ENCODE data around the gene MATCAP1.

The MATCAP1 gene

DNA sequence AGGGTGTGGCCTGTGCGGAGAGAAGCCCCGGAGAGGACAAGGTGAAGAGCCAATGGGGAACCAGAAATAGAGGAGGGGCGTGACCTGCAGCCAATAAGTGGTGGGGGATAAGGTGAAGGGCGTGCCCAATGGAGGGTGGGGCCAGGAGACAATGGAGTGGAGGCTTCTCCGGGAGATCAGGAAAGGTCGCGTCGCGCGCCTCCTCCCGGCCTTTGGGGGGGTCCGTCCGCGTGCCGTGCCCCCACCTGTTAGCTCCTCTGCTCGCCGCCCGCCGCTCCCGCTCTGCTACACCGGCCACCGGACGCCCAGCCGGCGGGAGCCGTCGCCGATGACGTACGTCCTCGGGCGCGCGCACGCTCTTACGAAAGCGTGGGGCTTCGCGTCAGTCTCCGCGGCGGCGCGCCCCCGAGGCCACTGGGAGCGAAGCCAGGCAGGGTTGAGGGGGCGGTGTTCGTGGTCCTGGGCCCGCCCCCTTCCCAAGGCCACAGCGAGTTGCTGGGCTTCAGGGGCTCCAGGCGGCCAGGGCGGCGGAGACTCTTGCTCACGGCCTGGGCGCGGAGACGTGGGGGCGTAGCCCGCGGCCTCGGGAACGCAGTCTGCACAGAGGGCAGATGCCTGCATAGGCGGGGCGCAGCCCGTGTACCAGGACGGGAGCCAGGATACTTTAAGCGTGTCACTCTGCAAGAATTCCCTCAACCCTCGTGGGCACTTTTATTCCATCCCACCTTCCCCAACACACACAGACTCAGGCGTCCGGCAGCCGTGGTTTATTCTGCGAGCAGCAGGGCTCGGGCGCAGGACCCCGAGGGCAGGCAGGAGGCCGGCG, at the start of gene MATCAP1:
TSS of gene MATCAP1 (minus strand) at position 337 of the 826 bp plus-strand sequence. CDS start 3,353 bp downstream, outside the sequence.
- peak; percentile 97 for DNase-seq (ENCODE audit: low read depth)

DNA sequence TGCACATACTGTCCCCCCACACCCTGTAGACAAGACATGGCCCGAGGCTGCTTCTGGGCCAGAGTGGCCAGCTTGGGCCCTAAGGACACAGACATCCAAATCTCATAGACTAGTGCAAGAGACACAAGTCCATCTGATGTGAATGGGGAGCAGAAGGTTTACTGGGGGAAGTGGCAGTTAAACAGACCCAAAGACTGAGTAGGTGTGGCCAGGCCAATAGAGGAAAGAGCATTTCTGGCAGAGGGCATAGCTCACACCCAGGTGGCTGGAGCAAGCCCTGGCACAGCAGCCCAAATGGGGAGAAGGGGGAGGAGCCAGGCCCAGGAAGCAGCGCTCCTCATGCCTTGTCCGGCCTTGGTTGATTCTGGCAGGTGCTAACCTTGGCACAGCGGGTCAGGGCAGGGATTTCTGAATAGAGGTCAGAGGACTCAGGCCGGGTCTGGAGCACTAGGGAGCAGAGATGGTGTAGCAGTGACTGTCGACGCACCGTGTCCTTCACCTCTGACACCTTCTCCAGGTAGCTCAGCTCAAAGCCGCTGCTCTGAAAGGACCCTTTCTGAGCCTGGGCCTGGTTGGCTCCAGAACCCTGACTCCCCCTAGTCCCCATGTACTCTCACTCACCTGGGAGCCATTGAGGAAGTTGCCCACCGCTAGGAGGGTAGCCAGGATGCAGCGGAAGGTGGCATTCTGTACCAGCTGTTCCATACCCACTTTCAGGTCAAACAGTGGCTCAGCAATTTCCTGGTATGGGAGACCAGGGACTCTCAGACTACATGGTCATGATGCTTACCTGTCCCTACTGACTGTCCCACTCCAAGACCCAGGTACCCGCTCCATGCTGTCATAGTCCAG, 47.3 kb upstream of the MATCAP1 start:
- no peak for DNase-seq (ENCODE audit: low read depth)

DNA sequence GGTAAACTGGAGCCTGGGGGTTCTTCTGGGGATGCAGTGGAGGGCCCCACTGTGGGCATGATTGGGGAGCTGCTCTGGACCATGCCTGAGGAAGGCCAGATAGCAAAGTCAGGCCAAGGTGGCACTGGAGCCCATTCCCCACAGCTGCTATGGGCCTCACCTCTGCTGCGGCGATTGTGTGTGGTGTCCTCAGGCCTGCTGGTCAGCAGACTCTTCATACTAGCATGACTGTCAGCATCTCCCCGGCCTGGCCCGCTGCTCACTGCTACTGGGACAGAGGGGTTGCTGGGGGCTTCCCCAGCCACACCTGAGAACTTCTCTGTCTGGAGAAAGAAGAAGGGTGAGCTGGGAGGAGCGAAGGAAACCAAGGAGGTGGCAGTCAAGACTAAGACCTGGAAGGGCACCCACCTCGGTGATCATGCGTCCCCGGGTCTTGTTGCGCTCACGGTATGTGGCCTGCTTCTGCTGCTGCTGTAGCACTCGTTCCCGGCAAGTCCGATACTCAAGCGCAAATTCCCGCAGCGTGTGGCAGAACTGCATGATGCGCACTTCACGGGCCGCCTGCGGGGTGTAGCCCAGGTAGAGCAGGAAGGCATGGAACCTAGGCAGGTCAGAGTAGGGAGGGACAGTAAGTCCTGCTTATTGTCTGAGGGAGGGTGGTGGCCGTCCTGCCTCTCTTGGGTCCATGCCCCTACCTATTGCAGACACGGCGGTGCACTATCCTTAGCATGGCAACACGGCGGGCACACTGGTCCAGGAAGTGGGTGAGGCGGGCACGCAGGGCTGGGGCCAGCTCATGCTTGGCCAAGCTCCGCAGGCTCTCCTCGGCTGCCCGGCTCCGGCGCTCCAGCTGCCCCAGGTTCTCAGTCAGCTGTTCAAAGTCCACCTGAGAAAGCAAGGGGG, 46.4 kb upstream of the MATCAP1 start:
- DNase-seq (ENCODE audit: low read depth): no peak

DNA sequence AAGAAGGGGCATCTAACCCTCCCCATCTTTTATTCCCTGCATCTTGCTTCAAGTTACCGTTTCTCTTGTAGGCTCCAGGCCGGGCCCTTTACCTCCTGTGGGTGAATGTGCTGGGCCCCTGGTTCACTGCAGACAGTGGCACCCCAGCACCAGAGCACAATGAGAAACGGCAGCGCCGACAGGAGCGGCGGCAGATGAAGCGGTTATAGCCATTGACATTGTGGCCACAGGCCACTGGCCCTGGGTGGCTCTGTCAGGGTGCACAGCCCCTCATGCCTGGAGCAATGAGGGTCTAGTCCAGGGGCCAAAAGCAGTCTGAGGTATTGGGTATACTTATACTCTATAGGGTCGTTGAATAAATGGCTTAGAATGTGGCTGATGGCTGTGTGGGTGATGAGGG, 45.1 kb upstream of the MATCAP1 start:
- DNase-seq (ENCODE audit: low read depth): no peak

DNA sequence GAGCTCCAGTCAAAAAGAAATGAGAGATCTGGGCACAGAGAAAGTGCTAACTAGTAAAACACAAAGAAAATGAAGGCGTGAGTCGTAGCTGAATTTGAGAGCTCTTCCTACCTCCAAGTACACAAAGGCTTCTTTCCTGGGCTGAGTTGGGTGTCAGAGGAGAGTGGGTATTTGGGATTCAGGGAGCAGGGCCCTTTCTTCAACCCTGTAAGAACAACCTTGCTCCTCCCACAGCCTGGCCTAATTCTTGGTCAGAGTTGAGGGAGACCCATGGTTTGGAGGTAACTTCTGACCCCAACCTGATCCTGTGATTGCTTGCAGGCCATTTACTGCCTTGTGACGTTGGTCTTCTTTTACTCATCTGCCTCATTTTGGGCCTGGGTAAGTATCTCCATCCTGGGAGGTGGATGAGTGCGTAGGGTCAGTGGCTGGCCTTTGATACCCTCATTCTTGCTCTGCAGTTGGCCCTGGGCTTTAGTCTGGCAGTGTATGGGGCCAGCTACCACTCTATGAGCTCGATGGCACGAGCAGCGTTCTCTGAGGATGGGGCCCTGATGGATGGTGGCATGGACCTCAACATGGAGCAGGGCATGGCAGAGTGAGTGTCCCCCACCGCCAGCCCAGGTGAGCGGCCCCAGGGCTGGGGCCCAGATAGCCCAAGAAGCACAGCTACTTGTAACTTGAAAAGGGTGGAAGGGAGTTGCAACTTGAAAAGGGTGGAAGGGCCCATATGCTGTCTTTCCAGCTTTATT, 44.4 kb upstream of the MATCAP1 start:
- DNase-seq (ENCODE audit: low read depth): no peak

DNA sequence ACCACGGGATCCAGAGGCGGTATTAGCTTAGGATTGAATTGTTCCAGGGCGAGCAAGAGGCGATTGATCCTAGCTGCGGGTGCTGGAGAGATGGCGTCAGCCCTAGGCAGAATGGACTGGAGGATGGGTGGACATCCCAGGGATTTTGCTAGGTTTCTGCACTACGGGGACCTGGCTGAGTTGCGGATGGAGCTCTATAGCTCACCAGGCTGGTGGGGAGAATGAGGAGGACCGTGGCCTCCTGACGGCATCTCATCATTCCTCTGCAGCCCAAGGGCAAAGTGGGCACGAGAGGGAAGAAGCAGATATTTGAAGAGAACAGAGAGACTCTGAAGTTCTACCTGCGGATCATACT, 43.8 kb upstream of the MATCAP1 start:
- no peak for DNase-seq (ENCODE audit: low read depth)

DNA sequence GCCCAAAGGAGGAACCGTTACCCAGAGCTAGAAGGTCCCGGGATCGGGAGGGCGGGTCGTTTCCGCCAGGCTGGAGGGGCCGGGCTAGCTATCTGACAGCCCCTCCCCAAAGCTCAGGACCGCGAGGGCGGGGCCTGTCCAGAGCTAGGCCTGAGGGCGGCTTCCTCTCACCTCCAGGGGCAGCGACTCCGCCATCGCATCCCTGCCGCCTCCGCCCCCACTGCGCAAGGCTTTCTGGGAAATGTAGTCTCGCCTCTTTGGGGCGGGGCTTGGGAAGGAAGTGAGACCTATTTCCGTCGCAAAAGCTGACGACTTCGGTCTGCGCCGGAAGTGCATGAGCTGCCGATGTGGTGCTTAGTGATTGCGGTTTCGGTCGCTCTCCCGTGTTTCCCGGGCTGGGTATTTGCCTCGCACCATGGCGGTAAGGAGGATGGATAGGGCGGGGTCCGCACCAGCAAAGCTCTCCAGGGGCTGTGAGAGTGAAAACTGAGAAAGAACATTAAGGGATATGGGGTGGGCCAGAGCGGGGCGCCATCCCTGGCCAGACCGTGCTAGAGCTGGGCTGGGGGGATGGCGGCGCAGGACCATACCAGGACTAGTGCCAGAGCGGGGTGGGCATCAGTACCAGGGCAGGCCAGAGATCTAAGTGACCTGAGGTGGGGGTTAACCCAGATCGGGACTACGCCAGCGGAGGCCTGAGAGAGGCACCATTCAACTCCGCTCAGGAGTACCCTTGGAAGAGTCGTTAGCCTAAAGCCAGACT, 43.2 kb upstream of the MATCAP1 start, which contains the start of gene TMEM208:
TSS of gene TMEM208 (plus strand) at position 327 of the 763 bp plus-strand sequence. CDS start at position 416, 89 bp downstream.
- DNase-seq (ENCODE audit: low read depth): peak; percentile 98

DNA sequence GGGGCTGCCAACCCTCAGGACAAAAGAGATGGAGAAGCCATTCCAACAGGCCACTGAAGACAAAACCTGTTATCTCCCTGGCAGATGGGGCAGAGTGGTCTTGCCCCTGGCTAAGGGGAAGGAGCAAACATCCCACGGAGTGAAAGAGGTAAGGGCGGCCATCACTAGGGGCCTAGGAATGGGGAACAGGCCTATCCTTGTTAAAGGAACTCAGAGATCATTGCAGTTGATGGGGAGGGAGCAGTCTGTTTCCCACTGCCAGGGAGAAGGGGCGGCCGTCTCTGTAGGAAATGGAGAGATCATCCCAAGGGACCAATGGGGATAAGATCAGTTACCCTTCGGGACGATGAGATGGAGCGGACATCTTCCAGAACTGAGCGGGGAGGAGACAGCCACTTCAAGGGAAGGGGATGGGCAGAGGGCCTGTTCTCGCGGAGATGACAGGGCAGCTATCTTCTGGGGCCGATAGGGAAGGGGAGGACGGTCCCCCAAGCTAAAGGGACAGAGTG, 42.6 kb upstream of the MATCAP1 start:
- no peak for DNase-seq (ENCODE audit: low read depth)

DNA sequence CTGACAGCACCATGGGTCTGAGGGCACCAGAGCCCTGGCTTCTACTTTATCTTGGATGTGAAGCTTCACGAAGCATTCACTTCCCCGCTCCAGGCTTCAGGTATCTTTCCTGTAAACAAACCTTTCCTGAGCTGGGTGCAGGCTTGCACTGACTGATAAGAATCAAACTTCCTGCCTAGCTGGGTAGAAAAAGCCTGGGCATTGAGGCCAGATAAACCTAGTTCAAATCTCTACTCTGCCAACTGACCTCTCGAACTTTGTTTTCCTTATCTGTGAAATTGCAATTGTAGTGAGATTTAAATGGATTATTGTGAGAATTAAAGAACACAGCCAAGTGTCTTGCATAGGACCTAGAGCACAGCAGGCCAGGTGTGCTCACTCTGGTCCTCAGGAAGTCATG, 40.2 kb upstream of the MATCAP1 start:
- DNase-seq (ENCODE audit: low read depth): no peak

DNA sequence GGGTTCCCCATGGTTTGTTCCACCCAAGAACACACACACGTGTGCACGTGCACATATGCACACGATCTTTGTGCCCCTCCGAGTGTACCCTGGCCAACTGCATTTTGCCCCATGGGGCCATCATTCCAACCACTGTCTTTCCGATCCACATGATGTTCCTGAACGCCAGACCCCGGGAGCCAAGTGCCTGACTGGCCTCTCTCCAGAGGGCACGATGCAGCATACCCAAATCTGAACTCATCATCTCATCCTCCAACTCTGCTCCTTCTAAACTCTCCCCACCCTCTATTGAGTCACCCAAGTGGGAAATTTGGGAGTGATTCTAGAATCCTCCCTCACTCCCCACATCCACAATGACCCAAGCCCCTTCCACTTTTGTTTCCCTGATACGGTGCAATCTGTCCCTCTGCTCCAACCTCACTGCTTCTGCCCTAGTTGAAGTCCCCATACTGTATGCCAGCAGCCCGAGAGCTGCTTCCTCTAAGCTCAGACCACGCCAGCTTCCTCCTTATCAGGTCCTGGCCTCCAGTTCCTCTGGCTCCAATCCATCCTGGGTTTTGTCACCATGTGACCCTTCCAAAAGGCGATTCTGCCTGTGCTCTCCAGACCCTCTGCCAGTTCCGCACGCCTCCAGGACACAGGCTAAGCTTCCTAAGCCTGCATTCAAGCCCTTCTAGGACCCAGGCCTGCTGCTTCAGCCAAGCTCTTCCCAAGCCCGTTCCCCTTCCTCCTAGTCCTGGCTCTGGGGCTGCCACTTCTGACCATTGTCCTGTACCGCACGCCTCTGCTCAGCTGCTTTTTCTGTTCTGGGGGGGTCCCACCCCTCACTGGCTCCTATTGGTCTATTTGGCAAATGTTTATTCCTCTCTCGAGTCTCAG, 33.1 kb upstream of the MATCAP1 start:
- no peak for DNase-seq (ENCODE audit: low read depth)

DNA sequence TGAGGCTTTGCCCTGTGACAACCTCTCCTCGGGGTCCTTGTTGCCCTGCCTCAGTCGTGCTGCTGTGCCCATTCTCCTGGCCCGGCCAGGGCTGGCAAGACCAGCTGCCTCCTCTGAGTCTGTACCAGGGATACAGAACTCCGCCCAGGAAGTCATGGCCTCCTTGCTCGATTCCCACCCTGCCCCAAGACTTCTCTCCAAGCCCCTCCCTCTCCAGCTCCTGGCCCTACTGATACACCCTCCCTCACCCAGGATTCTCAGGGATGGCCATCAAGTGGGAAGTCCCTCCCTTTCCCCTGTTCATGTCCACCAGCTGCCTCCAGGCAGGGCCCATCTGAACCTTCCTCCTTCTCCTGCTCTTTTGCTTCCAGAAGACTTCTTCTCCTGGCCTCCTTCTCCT, 31.9 kb upstream of the MATCAP1 start:
- DNase-seq (ENCODE audit: low read depth): no peak

DNA sequence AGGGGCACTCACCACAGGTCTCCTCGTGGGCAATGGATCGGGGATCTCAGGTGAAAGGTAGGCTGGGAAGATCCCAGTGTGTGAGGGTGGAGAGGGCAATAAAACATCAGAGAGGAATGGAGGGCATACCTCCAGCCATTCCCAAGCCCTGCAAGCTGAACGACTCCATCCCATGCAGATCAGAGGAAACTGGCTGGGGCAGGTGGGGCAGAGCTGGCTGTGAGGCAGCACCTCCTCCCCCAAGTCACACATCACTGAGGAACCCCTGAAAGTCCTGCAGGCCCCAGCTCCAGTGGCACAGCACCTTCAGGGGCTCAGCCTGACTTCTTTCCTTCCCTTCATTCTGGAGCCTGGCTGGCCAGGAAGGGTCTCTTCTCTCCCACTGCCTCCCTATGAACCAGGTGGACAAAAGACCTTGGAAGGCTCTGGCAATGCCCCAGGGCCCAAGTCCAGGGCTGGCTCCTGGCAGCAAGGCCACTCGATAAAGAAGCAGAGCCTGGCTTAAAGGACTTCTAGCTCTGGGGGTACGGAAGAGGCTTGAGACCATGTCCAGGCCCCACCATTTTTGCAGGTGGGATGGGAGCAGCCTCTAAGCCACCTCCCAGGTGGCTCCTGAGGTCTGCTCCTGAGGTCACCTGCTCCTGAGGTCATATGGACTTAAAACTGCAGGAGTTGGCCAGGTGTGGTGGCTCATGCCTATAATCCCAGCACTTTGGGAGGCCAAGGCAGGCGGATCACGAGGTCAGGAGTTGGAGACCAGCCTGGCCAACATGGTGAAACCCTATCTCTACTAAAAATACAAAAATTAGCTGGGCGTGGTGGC, 29.6 kb upstream of the MATCAP1 start:
- DNase-seq (ENCODE audit: low read depth): no peak

DNA sequence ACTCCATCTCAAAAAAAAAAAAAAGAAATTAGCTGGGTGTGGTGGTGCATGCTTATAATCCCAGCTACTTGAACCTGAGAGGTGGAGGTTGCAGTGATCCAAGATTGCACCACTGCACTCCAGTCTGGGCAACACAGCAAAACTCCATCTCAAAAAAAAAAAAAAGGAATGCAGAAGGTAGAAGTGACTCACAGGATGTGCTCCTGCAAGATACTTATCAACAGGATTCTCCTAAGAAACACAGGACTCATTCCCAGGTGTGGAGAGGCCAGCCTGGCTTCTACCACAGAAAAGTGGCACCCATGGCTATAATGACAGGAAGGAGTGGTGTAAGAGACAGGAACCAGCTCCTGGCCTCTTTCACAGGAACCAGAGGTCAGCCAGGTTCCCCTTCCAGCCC, 29.0 kb upstream of the MATCAP1 start:
- DNase-seq (ENCODE audit: low read depth): no peak

DNA sequence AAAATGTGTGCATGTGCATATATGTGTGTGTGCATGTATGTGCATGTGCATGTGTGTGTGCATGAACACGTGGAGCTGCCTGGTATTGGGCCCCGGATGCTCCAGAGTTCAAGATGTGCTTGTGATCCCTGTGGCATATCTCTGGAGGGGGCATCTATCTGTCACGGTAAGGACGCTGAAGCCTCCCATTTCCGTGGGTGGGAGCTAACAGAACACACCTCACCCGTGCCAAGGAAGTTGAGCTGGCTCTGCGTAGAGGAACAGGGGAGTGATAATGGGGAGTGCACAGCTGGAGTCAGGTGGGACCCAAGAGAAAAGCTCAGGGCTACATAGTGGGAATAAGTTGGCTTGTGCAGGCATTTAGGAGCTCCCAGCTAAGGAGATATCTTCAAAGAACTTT, 27.9 kb upstream of the MATCAP1 start:
- no peak for DNase-seq (ENCODE audit: low read depth)

DNA sequence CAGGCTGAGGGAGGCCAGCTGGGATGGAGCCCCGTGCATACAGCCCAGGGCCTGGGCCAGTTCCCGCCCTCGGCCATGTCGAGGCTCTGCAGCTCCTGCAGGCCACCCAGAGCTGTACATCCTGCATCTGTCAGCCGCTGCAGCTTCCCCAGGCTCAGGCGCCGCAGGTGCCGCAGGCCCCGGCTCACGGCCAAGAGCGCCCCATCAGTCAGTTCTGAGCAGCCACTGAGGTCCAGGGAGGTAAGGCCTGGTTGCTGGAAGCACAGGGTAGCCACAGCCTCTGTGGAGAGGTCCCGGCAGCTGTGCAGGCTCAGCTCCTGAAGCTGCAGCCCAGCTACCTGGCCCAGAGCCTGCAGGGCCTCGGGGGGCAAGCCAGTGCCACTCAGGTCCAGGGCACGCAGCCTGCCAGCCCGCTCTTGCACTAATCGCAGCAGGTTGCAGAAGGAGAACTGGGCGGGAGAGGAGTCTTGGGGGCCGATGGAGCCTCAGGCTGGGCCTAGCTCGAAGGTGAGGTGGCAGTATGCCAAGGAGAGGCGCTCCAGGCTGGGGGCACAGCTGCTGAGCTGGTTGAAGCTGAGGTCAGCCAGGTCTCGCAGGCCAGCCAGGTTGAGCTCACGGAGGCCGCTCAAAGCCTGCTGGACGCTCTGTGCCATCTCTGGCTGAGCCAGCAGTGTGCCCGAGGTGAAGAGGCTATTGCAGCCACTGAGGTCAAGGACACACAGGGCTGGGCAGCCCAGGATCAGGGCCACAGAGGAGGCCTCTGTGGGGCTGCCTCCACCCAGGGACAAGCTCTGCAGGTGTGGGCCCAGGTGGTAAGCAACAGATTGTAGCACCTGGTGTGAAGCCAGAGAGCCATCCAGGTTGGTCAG, 26.5 kb upstream of the MATCAP1 start:
- DNase-seq (ENCODE audit: low read depth): no peak

DNA sequence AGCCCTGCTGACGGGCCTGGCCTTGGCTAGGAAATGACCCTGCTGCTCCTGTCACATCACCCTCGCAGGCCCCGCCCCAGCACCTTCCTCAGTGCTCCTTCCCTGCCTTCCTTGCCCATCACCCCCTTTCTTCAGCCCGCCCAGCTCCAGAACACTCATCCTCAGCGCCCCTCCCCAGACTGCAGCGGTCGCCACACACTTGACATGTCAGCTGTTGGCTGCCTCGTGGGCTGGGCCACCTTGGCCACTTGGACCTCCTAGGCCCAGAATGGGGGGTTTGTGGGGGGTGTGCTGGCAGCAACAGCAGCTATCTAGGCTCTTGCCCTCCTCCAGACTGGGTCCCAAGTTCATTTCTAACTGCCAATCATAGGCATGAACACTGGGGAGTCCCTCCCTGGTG, 25.8 kb upstream of the MATCAP1 start:
- no peak for DNase-seq (ENCODE audit: low read depth)

DNA sequence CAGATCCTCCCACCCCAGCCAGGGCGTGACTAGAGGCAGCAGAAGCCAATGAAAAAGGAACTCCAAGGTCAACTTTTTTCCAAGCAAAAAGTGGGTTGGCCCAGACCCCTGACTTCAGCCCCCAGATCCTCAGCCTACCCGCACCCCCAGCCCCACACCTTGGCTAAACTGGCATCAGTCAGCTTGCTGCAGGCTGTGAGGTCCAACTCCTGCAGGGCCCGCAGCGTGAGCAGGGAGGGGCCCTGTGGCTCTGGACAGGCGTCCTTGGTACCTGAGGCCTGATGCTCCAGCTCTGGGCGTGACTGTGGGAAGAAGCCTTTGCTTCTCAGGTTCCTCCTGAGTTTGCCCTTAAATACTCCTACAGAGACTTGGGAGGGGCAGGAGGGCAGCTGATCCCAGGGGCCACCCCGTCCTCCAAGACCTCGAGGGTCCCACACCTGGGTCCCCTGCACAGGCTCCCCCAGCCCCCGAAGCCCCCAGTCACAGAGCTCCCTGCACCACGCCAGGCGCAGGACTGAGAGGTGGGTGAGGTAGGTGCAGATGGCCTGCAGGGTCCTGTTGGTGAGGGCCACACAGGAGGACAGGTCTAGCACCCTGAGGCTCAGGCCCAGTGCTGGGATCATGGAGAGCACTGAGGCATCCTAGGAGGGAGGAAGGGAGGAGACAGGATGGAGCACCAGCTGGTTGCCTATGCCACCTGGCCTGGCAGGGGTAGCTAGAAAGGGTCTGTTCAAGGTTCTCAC, 24.6 kb upstream of the MATCAP1 start:
- no peak for DNase-seq (ENCODE audit: low read depth)

All from fibroblast of gingiva (primary cell).